DMS153 treated with DMSO at 0.1 percent for 48 hours (cell line): Measurements from ENCODE around the gene BCDIN3D.

Experiments used
- DNase-seq: peaks from one replicate; lab custom pipeline; 2025; ENCODE audit not compliant: unreplicated experiment; lab: John Stamatoyannopoulos, UW

The BCDIN3D gene

GRCh38 chr12:49798934-49799333, 44.0 kb downstream of the BCDIN3D start:
- DNase-seq, result no peak

- no peak for DNase-seq
Observed at GRCh38 chr12:49798248-49798647, 44.7 kb downstream of the BCDIN3D start.

GRCh38 chr12:49797449-49797776, 45.5 kb downstream of the BCDIN3D start:
- no peak for DNase-seq

DNA sequence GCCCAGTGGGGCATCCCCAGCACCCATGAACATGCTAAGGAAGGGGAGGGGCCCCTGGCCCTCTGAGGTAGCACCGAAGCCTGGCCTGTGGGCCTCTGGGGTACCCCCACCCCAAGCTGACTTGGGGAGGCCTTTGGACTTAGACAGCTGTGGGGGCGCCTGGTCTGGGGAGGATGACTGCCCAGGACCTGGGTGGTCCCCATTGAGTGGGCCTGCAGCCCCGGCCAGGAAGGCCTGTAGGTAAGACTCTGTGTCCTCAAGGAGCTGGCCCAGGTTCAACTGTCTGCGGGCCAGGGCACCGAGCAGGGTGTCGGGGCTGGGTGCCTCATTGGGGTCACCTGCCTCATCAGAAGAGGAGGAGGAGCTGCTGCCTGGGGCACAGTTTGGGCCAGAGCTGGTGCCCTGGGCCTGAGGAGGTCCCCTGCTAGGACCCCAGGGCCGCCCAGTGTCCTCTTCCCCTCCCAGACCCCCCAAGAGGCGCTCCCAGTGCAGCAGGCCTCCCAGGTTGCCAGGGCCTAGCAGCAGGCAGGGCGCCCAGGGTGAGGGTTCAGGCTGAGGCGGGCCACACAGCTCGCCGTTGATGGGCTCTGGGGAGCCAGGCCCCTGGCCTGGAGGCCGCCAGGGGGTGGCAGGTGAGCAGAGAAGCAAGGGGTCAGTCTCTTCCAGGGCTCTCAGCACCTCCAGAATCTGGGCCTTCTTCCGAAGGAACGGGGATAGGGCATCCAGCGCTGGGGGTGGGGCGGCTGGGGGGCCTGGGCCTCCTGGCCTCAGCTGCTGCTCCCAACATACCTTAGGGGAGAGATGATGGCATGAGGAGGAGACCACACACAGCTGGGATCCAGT, 46.1 kb downstream of the BCDIN3D start:
- DNase-seq, result no peak

- DNase-seq, result no peak
Observed at GRCh38 chr12:49796155-49796554, 46.8 kb downstream of the BCDIN3D start.

- DNase-seq, result no peak
Observed at GRCh38 chr12:49795654-49796105, 47.2 kb downstream of the BCDIN3D start.

DNA sequence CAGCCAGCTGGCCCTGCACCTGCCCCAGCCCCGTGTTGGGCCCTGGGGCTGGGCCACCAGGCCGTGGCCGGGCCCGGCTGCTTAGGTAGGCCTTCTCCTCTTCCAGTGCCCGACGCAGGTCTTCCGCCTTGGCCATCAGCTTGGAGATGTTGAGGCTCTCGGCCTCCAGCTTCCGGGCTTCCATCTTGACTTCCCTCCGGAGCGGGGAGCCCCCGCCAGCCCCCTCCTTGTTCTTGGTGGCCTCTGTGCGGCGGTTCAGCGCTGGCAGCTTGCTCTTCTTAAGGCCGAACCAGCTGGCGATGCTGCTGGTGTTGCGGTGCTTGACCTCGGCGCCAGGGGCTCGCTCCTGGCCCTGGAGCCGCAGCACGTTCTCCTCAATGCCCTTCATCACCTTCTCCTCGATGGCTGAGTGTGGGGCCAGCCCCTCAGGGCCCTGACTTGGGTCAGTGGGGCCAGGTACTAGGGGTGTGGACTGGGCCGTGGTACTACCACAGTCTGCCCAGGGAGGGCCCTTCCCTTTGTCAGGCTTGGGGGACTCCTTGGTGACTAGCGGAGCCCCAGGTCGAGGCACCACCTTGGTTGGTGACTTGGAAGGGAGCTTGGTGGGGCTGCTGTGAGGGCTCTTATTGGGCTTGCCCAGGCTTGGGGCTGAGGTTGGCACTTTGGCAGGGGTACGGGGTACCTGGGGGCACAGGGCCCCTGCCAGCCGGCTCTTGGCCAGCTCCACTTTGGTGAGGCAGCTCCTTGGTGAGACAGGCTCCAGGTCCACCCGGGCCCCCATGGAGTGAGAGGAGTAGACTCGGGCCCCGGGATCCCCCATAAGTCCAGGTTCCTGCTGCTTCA, 47.9 kb downstream of the BCDIN3D start:
- no peak for DNase-seq

DNA sequence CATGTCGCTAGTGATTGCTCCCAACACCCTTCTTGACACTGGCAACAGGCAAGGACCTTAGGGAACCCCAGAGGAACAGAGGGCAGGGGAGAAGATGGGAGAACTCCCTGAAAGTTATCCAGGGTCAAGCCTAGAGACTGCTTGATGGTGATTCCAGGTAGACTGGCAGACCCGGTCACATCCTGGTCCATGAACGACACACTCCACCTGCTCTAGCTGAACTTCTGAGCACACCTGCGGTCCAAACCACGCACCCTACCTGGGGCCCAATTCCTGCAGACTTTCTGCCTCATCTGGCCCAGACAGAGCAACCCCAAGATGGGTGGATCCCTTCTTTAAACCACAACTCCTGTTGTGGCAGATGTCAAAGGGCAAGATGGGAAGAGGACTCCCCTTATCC, 48.9 kb downstream of the BCDIN3D start:
- no peak for DNase-seq

GRCh38 chr12:49793620-49794019, 49.3 kb downstream of the BCDIN3D start:
- DNase-seq, result no peak

GRCh38 chr12:49792976-49793580, 49.8 kb downstream of the BCDIN3D start:
- DNase-seq, result no peak

GRCh38 chr12:49792181-49792970, 50.5 kb downstream of the BCDIN3D start:
- DNase-seq, result no peak

DNA sequence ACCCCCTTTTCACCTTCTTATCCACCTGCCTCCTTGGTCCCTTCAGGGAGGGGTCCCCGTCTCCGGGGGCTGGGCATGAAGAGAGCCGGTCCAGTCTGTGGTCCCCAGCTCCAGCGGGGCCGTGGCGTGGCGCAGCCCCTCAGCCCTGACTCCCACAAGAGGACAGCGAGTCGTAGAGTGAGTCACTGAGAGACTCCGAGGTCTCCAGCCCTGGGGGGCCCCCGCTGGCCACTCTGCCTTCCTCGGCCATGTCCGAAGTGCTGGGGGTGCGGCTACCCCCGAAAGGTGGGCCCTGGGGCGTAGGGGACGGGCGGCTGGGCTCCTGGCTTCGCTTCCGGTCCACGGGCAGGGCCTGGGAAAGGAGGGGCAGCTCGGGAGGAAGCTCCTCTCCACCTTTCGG, 51.2 kb downstream of the BCDIN3D start:
- no peak for DNase-seq

DNA sequence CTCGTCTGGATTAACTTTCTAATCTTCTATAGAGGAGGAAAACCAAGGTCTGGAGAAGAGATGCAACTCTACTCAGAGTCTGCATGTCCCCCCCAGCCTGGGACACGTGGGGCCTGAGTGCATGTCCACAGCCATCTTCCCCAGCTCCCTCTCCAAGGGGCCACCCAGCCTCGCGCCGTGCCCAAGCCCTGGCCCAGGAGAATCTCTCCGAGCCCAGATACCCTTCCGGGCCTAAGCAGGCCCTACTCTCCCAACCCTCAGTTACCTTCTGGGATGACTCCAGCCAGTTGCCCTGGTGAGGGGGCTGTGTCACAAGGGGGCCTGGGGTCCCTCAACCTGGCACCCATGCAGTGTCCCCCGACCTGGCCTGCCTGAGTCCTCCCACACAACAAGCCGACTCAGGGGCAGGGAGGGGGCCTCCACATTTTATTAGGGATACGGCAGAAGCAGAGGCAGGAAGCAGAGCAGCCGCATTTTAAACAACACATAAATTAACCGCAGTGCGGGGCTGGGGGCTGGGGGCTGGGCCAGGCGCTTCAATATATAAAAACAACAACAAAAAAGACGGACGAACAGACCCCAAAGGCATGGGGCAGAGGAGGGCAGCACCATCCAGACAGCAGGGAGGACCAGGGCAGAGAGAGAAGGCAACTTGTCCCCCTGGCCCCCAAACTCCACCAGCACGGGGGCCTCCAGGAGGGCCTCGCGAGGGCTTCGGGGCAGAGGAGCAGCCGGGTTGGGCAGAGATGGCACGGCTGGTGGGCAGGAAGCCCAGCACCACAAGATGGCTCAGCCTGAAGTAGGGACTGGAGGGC, 52.0 kb downstream of the BCDIN3D start:
- DNase-seq, result no peak

- DNase-seq, result no peak
Observed at GRCh38 chr12:49789992-49790391, 52.9 kb downstream of the BCDIN3D start.

GRCh38 chr12:49787672-49788071, 55.2 kb downstream of the BCDIN3D start:
- no peak for DNase-seq
